IMR-90 (cell line): ENCODE results near the gene DGKQ. TPM values are rescaled to one million over a fixed set of nuclear protein-coding genes. Genes with fewer than 3 reads are reported as not detected.

Experiments
- ATAC-seq: fragments of 200-7000 bp; cut with Tn5 transposase; 2 replicates; pipeline ENCODE4 v1.9.1; 2020; ENCODE audit warnings: low read depth, mild to moderate bottlenecking, moderate library complexity
- BruUV-seq: library from RNA; stranded (reverse); fragments of 400-500 nt; replicated peaks from 2 replicates; lab custom pipeline; 2021; lab: Mats Ljungman, UMichigan
- CTCF ChIA-PET: fragments of 300-600 bp; formaldehyde crosslinking; extraction: SDS; loops from one replicate; lab custom pipeline; 2021; ENCODE audit warnings: antibody characterized with exemption; lab: Yijun Ruan, JAX
- POLR2A ChIA-PET: fragments of 300-600 bp; sonication (Branson Sonifier 250); formaldehyde crosslinking; loops from one replicate; lab custom pipeline; 2022; ENCODE audit warnings: antibody characterized with exemption; ENCODE audit not compliant: unreplicated experiment; lab: Charles Lee
- DNase-seq: peaks from one replicate; pipeline ENCODE4 v3.0.0; 2013
- H2AFZ ChIP-seq: replicated peaks from 2 replicates; pipeline ENCODE3; 2013; ENCODE audit warnings: low read length, mild to moderate bottlenecking; ENCODE audit not compliant: poor library complexity
- H2AK5ac ChIP-seq: 2 replicates; pipeline ENCODE4 v1.6.1; 2013; ENCODE audit warnings: low read depth, low read length, inconsistent platforms
- H2AK9ac ChIP-seq: replicated peaks from 2 replicates; pipeline ENCODE3; 2013; ENCODE audit warnings: mild to moderate bottlenecking, low read depth, low read length, moderate library complexity; ENCODE audit not compliant: poor library complexity
- H2BK120ac ChIP-seq: 2 replicates; pipeline ENCODE4 v1.6.1; 2013; ENCODE audit warnings: low read depth, low read length, inconsistent platforms
- H2BK15ac ChIP-seq: 3 replicates; pipeline ENCODE4 v1.6.1; 2013; ENCODE audit warnings: low read depth, low read length, inconsistent platforms
- H2BK20ac ChIP-seq: 2 replicates; pipeline ENCODE4 v1.6.1; 2013; ENCODE audit warnings: low read depth, mild to moderate bottlenecking, inconsistent platforms, low read length, moderate library complexity
- H2BK5ac ChIP-seq: 2 replicates; pipeline ENCODE4 v1.6.1; 2013; ENCODE audit warnings: mild to moderate bottlenecking, low read depth, low read length, inconsistent platforms; ENCODE audit not compliant: poor library complexity, severe bottlenecking
- H3K14ac ChIP-seq: replicated peaks from 2 replicates; pipeline ENCODE4 v1.6.1; 2013; ENCODE audit warnings: low read depth, low read length, inconsistent platforms
- H3K18ac ChIP-seq: 2 replicates; pipeline ENCODE4 v1.6.1; 2013; ENCODE audit warnings: low read depth, low read length, control low read depth
- H3K23ac ChIP-seq: 2 replicates; pipeline ENCODE4 v1.6.1; 2013; ENCODE audit warnings: low read depth, low read length, inconsistent platforms
- H3K27ac ChIP-seq: 2 replicates; pipeline ENCODE4 v1.5.1; 2013; ENCODE audit warnings: mild to moderate bottlenecking, control low read depth, low read length; ENCODE audit not compliant: insufficient read depth
- H3K27me3 ChIP-seq: 2 replicates; pipeline ENCODE4 v1.6.1; 2013; ENCODE audit warnings: low read length; ENCODE audit not compliant: control insufficient read depth, insufficient read depth
- H3K36me3 ChIP-seq: 2 replicates; pipeline ENCODE4 v1.6.1; 2013; ENCODE audit warnings: low read length, mixed read lengths; ENCODE audit not compliant: control insufficient read depth, insufficient read depth
- H3K4ac ChIP-seq: 2 replicates; pipeline ENCODE4 v1.6.1; 2013; ENCODE audit warnings: low read depth, low read length, inconsistent platforms
- H3K4me1 ChIP-seq: 2 replicates; pipeline ENCODE4 v1.6.1; 2013; ENCODE audit warnings: low read length, mixed read lengths; ENCODE audit not compliant: control insufficient read depth, insufficient read depth
- H3K4me2 ChIP-seq: 2 replicates; pipeline ENCODE4 v1.6.1; 2013; ENCODE audit warnings: low read depth, mild to moderate bottlenecking, control low read depth, low read length, moderate library complexity
- H3K4me3 ChIP-seq: 2 replicates; pipeline ENCODE4 v1.5.1; 2013; ENCODE audit warnings: low read depth, mild to moderate bottlenecking, control low read depth, low read length, moderate library complexity; ENCODE audit not compliant: insufficient read depth
- H3K56ac ChIP-seq: 2 replicates; pipeline ENCODE4 v1.6.1; 2013; ENCODE audit warnings: low read length, inconsistent platforms; ENCODE audit not compliant: insufficient read depth; ENCODE audit errors: extremely low read depth
- H3K79me1 ChIP-seq, 2 experiments: 2 replicates each; pipeline ENCODE4 v1.6.1; 2013; ENCODE audit warnings: low read length in 2 of 2, inconsistent platforms in 1 of 2, low read depth in 1 of 2
- H3K9ac ChIP-seq: 2 replicates; pipeline ENCODE4 v1.6.1; 2013; ENCODE audit warnings: low read depth, low read length, control low read depth
- H3K9me1 ChIP-seq: 2 replicates; pipeline ENCODE4 v1.6.1; 2013; ENCODE audit warnings: low read length, inconsistent platforms; ENCODE audit not compliant: insufficient read depth
- H3K9me3 ChIP-seq: 2 replicates; pipeline ENCODE4 v1.6.1; 2013; ENCODE audit warnings: low read length; ENCODE audit not compliant: control insufficient read depth, insufficient read depth
- H4K20me1 ChIP-seq: 2 replicates; pipeline ENCODE4 v1.6.1; 2013; ENCODE audit warnings: low read length, inconsistent platforms; ENCODE audit not compliant: insufficient read depth
- H4K5ac ChIP-seq: 2 replicates; pipeline ENCODE4 v1.6.1; 2013; ENCODE audit warnings: mild to moderate bottlenecking, low read depth, low read length, control low read depth
- H4K8ac ChIP-seq, 2 experiments: 2 replicates each; pipeline ENCODE4 v1.6.1; 2013; ENCODE audit warnings: low read depth in 2 of 2, low read length in 2 of 2, control low read depth in 1 of 2, inconsistent platforms in 1 of 2
- H4K91ac ChIP-seq: 2 replicates; pipeline ENCODE4 v1.6.1; 2013; ENCODE audit warnings: low read depth, low read length, inconsistent platforms; ENCODE audit not compliant: insufficient read depth
- WGBS, 2 experiments: methylation state at CpG; one replicate each; pipeline versions ENCODE4 v1.1.5 to v1.1.7; 2013; ENCODE audit warnings: missing lambda C conversion rate in 2 of 2; ENCODE audit not compliant: insufficient read length in 1 of 2; ENCODE audit errors: extremely low coverage in 2 of 2; 5-methylcytosine and 5-hydroxymethylcytosine counted together
- dilution Hi-C: fragments of 300-500 bp; cut with HindIII; formaldehyde crosslinking; loops from one replicate; pipeline ENCODE4 v1.14.3; 2018; ENCODE audit warnings: low sequenced_read_pairs; ENCODE audit not compliant: unreplicated experiment
- in situ Hi-C: fragments of 300-500 bp; cut with MboI; formaldehyde crosslinking; loops from 3 replicates; pipeline ENCODE4 v1.14.3; 2019; ENCODE audit warnings: low sequenced_read_pairs, inconsistent platforms, mixed read lengths
- intact Hi-C: fragments of 100-400 bp; cut with micrococcal nuclease; formaldehyde crosslinking; loops from 2 replicates; pipeline ENCODE4 v1.10.0; 2022
- polyA plus RNA-seq, 3 experiments: library from polyadenylated mRNA; depleted of rRNA; stranded (reverse); fragments of >200 nt; gene quantifications; 2 replicates each; pipeline ENCODE4 v1.2.3, GENCODE V29; 2012; ENCODE audit warnings: low replicate concordance in 1 of 3
- total RNA-seq: library from RNA; depleted of rRNA; stranded (reverse); fragments of >200 nt; gene quantifications from 2 replicates; pipeline ENCODE4 v1.2.3, GENCODE V29; 2012
- TF ChIP-seq, protein P1 (sequence below): fragments of 150-350 bp; IDR thresholded peaks from 2 replicates; pipeline ENCODE4 v1.6.1; 2016; ENCODE audit warnings: low read depth, mild to moderate bottlenecking, low read length, moderate library complexity, borderline replicate concordance

DGKQ gene
- total and polyA plus RNA-seq, 2 of the 4 experiments (the other 2 are of a cell fraction) = 4.3 to 15.6 TPM

- ChIA-PET POLR2A (no interaction called here), CTCF (no interaction called here)
- H4K8ac ChIP-seq = no peak overlapping the region
- no peak overlapping the region for H2AK9ac ChIP-seq
- peaks cover 12 to 67% of the 10 kb centered on the region in 2 experiments for H3K79me1 ChIP-seq
- H4K91ac ChIP-seq = no peak overlapping the region
- TF ChIP-seq, protein P1, sequence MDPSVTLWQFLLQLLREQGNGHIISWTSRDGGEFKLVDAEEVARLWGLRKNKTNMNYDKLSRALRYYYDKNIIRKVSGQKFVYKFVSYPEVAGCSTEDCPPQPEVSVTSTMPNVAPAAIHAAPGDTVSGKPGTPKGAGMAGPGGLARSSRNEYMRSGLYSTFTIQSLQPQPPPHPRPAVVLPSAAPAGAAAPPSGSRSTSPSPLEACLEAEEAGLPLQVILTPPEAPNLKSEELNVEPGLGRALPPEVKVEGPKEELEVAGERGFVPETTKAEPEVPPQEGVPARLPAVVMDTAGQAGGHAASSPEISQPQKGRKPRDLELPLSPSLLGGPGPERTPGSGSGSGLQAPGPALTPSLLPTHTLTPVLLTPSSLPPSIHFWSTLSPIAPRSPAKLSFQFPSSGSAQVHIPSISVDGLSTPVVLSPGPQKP = no peak
- H3K9me3 ChIP-seq = no peaks in the 10 kb centered on the region
- no peak overlapping the region for H3K4me3 ChIP-seq
- ATAC-seq (peak; percentile 78), DNase-seq (peak; percentile 31)
- no peak overlapping the region for H3K23ac ChIP-seq
- no peak overlapping the region for H2BK120ac ChIP-seq
- intact Hi-C loops = no loop called here
- H3K36me3 ChIP-seq = peaks cover 19% of the 10 kb centered on the region
- BruUV-seq = no TSS peak
- no peak overlapping the region for H4K5ac ChIP-seq
- peak overlapping the region; percentile 59 for H3K4me2 ChIP-seq
- H4K20me1 ChIP-seq = peaks cover 80% of the 10 kb centered on the region
- no peak overlapping the region for H2AK5ac ChIP-seq
- H3K14ac ChIP-seq = no peak overlapping the region
- no peak overlapping the region for H2BK20ac ChIP-seq
- H3K4me1 ChIP-seq = no peaks in the 10 kb centered on the region
- no peak overlapping the region for H3K56ac ChIP-seq
- no peak overlapping the region for H3K4ac ChIP-seq
- dilution Hi-C loops = no loop called here
- H3K9me1 ChIP-seq = peaks cover 8% of the 10 kb centered on the region; the same call in 1 of the 2 replicates
- WGBS, 2 experiments = no CpG with 5 or more reads among the region's 8 CpGs
- H3K9ac ChIP-seq = no peak overlapping the region
- H2BK5ac ChIP-seq = no peak overlapping the region
- no peak overlapping the region for H2AFZ ChIP-seq
- in situ Hi-C loops = no loop called here
- no peak overlapping the region for H3K18ac ChIP-seq
- H2BK15ac ChIP-seq = no peak overlapping the region
- H3K27me3 ChIP-seq = no peaks in the 10 kb centered on the region
- H3K27ac ChIP-seq = no peak overlapping the region
Observed at GRCh38 chr4:915595-915994, 57.8 kb downstream of the DGKQ start.
